NCI-H1436 treated with DMSO at 0.1 percent for 48 hours (cell line): ENCODE results near the gene RRM2.

Experiments used
- DNase-seq: peaks from one replicate; lab custom pipeline; 2025; lab: John Stamatoyannopoulos, UW

Gene RRM2

DNA sequence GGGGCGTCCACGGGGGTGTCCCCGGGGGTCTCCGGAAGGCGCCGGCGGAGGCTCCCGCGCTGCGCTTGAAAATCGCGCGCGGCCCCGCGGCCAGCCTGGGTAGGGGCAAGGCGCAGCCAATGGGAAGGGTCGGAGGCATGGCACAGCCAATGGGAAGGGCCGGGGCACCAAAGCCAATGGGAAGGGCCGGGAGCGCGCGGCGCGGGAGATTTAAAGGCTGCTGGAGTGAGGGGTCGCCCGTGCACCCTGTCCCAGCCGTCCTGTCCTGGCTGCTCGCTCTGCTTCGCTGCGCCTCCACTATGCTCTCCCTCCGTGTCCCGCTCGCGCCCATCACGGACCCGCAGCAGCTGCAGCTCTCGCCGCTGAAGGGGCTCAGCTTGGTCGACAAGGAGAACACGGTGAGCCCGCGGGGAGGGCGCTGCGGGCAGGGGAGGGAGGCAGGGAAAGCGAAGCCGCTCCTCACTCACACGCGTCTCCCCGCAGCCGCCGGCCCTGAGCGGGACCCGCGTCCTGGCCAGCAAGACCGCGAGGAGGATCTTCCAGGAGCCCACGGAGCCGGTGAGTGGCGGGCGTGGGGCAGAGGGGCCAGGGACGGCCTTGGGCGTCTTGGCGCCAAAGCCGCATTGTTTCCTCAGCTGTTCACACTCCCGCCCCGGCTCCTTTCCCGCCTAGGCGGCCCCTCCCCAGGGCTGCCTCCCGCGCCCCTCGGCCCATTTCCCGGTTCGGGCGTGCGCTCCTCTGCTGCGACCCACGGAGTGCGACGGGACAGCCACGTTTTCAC is at the start of gene RRM2:
TSS of gene RRM2 (plus strand) at position 240 of the 781 bp plus-strand sequence. CDS start at position 300, 60 bp downstream.
- peak; percentile 87 for DNase-seq

DNA sequence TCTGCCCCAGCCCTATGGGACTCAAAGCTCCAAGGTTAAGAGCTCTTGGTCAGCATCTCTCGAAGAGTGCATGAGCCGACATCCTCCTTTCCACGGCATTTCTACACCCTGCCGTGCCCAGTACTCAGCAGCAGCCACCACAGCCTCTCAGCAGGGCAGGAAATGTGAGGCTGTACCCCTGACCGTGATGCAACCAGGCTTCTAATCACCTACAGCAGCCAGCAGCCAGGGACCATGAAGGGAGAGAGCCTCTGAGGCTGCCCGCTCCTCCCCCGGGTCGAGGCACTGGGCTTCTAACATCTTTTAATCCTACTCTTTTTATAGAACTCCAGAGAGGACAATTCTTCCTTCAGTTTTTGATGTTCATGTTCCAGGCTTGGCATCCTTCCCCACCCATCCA is 48.8 kb upstream of the RRM2 start:
- DNase-seq: no peak

DNA sequence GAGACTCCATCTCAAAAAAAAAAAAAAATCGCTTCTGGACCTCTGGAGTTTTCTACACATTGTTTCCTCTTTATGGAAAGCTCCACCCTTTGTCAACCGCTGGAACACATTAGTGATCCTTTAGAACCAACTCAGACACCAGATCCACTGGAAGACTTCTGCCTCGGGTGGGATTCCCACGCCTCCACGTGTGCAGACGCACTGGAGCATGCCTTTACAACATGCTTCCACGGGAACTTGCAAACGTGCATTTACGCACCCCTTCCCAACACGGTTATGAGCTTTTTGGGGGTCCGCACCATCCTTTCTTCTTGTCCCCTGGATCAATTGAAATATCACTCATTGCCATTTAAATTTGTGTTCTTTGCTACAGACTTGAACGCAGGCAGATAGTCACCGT is 47.4 kb upstream of the RRM2 start:
- no peak for DNase-seq

DNA sequence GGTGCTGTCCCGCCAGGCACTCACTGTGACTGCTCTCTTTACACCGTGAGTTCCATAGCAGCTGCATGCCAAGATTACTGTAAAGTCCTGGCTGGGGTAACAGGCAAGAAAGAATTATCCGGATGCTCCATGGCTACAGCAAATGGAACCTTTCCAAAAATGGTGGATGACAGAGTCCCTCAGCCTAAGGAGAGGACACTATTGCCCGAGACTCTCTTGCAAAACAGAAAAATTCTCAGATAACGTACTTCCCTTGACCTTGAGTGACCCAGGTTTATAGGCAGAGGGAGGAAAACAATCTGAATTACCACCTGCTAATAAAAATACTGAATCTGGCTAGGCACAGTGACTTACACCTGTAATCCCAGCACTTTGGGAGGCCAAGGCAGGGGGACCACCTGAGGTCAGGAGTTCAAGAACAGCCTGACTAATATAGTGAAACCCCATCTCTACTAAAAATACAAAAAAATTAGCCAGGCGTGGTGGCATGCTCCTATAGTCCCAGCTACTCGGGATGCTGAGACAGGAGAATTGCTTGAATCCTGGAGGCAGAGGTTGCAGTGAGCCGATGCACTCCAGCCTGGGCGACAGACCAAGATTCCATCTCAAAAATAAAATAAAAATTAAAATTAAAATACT is 46.8 kb upstream of the RRM2 start:
- DNase-seq: no peak

- no peak for DNase-seq
These were observed 46.0 kb upstream of the RRM2 start for GRCh38 chr2:10076511-10076910.

DNA sequence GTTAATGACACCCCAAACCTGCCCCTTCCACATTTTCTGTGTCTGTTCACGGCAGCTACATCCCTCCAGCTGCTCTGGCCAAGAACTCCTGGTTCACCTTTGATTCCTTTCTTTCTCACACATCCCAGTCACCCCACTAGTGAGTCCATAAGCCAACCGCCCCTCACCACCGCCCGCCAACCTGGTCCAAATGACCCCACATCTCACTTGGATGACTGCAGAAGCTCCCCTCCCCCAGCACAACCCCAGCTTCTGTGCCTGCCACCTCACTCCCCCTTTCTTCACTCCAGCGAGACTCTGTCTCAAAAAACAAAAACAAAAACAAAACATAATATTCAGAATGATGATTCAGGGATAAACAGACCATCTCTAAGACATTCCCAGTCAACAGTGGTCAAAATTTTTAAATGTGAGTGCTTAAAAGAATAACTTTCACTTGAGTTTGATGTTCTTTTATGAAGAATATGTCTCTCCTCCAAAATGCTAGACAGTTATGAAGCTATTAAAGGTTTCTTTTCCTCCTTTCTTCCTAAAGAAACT is 45.5 kb upstream of the RRM2 start:
- no peak for DNase-seq

GRCh38 chr2:10078001-10078400 is 44.5 kb upstream of the RRM2 start:
- no peak for DNase-seq

DNA sequence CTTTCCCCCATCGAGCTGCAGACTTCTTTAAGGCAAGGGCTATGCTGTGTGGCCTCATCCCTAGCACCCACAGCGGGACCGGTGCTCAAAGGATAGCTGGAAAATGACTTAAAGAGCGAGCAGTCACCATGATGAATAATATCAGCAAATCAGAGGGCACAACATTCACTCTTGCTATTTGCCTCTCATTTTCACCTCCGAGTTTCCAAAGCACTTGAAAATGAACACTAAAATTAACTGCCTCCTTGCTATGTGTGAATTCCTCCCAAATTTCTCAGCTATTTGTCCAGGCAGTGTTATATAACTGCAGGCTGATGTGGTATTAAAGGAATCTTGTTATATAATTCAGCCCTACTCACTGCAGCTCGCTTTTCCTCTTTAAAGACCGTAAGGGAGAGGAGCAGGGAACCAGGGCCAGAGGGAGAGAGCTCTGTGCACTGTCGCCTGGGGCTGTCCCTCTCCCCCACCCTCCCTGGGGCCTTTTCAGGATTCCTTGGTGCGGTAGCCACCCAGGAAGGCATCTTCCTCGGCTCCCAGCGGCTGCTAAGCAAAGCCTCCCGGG is 43.8 kb upstream of the RRM2 start:
- DNase-seq: no peak

DNA sequence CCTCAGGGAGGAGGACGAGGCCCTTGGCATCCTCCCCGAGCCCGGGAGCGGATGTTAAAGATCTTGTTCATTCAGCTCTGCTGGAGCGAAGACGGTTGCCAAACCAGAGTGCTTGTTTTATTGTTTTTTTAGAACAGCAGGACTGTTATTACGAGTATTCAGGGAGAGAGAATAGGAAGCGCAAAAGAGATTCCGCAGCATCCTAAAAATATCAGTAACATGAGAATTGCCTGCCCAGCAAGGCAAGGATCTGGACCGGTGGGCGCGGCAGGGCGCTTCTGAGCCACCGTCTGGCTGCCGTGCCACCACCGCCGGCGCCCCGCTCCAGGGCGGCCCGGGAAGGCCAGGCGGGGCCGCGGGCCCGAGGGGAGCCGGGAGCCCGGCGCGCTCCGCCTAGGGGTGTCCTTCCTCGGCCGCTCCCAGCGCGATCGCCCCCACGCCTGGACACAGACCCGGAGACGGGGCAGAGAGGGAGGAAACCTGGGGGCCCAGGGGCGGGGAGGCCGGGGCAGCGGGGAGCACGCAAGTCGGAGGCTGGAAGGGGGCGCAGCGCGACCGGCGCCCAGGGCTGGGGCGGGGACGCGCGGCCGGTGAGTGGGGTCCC is 43.2 kb upstream of the RRM2 start:
- no peak for DNase-seq

GRCh38 chr2:10079870-10080535 is 42.5 kb upstream of the RRM2 start, which contains the start of gene CYS1:
Gene CYS1 (minus strand): TSS chr2:10080411. CDS start chr2:10080223, 188 bp downstream.
- no peak for DNase-seq

DNA sequence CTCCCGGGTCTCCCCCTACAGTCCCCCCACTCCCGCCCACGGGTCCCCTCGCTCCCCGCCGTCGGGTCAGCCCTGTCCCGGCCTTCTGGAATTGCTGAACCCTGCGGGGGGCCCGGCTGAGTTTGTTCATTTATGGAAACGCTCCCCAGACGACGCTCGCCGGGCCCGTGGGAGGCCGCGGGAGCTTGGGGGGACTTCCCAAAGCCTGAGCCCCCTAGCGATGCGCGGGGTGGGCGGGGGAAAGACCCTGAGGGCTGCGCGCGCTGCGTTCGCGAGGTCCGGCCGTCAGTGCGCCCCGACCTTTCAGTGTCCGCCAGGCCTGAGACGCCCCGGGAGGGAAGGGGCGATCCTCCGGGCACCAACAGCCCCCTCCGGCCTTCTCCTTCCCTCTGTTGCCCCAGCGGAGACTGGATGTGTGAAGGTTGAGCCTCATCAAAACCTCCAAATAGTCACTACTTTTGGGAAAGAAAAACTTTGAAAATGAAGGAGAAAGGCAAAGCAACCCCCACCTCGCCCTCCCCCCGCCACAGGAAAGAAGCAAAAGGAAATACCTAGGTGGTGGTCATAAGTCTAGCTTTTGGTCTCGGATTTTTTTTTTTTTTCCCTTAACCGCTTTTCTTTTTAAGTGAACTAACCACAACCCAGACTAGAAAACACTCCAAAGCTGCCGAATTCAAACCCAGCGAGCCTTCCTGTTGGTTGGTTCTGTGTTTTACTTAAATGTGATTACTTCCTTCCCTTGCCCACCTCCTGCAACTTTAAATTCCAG is 41.8 kb upstream of the RRM2 start:
- no peak for DNase-seq

DNA sequence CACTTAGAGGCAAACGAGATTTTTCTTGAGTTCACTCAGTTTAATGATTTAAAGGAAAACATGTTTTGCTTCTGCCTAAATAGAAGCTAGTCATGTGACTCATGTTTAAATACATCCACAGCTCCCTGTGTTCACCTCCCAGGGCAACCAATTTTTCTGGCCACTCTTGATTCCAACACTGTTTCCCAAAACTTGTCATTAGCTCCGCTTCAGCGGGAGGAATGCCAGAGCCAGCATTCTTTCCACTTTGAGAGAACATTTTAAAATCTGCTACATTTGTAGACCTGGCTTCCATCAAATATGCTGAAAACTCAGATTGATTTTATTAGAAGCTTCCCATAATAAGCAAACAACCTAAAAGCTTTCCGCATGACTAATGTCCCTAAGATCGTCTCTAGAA is 39.5 kb upstream of the RRM2 start:
- DNase-seq: no peak

- no peak for DNase-seq
These were observed 38.8 kb upstream of the RRM2 start for GRCh38 chr2:10083692-10084211.

DNA sequence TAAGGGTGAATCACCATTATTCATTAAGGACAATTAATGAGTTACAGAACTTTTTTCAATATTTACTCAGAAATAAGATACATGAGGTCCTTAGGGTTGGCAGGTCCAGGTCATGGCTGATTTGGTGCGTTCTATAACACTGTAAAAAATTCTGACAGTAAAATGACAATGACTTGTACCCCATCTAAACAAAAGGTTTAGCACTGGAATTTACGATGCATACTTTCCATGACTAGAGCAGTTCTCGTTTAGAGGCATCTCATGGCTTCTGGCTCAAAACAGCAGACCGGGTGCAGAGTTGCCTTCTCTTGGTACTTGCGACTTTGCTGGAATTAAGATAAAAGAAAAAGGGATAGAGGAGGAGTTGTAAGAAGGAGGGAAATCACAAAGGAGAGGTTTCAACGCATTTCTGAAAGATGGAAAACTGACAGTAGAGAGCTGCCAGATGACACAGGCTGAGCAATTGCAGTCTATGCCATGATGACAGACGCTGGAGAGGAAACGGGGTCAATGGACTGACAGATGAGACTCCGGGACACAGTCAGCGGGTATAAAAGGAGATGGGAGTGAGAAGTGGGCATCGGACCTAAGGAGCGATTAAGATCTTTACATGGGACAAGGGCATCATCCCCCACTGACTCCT is 38.2 kb upstream of the RRM2 start:
- no peak for DNase-seq

- no peak for DNase-seq
These were observed 37.4 kb upstream of the RRM2 start for GRCh38 chr2:10085043-10085667.

DNA sequence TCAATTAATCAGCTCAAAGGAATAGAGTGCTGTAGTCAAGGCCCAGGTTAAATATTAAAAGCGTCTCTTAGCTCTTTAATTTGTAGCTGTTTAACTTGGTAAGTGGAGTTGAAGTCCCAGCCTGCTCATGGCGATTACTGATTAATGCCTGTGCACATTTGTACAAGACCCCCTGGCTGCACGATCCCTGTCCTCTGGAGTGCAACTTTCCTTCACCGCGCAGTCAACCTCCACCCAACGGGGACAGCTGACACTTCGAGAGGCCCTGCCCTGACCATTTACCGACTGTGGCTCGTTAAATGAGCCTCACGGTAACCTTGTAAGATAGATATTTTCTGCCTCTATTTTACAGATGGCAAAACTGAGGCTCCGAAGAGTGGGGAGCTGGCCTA is 36.9 kb upstream of the RRM2 start:
- no peak for DNase-seq

GRCh38 chr2:10086950-10087349 is 35.6 kb upstream of the RRM2 start:
- DNase-seq: no peak

GRCh38 chr2:10087360-10087759 is 35.2 kb upstream of the RRM2 start:
- no peak for DNase-seq

DNA sequence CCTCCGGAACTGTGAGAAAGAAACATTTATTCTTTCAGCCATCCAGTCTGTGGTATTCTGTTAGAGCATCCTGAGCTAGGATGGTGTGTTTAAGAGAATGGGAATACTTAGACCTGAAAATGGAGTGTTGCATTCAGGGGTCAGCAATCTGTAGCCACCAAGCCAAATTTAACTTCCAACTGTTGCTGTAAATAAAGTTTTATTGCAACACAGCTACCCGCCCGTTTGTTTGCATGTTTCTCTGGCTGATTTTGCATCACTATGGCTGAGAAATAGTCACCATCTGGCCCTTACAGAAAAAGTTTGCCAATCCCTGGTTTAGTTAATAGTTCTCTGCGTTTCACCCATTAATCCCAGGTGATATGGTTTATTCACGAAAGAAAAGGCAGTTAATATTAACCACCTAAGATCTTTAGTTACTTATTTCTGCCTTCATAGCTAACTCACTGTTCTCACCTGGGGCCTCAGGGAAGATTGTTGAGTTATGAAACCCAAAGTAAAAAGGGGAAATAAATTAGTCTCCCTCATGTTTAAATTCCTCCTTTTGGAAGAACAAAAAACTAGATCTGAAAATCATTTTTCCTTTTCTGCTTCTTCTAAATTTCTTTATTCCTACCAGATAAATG is 32.9 kb upstream of the RRM2 start:
- DNase-seq: no peak
